NCI-H187 treated with DMSO at 0.1 percent for 48 hours (cell line): ENCODE results near the gene SMURF1.
A peak's percentile ranks its signal among the peaks of the same experiment; 100 is the strongest.
"Not testable (repeated sequence)": the region's sequence is repeated elsewhere in the genome, so short reads cannot be mapped to it uniquely, and the experiment has no call there.

Experiments used
- DNase-seq: peaks from one replicate; lab custom pipeline; 2025; lab: John Stamatoyannopoulos, UW

SMURF1 gene

GRCh38 chr7:99143853-99144672, at the start of gene SMURF1:
SMURF1 (minus strand) TSS chr7:99144108; CDS start chr7:99143780, 328 bp downstream.
- DNase-seq = no peak

DNA sequence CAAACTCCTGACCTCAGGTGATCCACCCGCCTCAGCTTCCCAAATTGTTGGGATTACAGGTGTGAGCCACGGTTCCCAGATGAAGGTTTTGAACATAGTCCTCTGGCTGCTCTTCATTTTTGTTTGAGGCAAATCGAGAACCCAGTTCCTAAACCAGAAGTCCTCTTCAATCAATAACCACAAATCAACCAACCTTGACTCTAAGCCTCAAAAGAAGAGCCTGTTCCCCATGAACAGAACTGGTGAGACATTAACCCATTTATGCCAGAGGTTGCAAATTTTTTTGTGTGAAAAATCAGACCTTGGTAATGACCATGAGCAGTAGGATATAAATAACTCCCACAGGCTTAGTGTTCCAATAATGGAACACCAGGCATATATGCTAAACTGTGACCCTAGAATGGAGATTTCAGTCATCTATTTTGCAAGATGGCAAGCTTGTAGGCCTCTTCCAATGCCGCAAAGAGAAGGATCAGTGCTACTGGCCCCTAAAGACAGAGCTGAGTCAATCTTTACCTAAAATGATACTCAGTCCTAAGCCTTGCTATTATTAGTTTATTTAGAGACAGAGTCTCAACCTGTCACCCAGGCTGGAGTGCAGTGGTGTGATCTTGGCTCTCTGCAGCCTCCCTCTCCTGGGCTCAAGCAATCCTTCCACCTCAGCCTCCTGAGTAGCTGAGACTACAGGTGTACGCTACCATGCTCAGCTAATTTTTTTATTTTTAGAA, 48.1 kb upstream of the SMURF1 start:
- no peak for DNase-seq

DNA sequence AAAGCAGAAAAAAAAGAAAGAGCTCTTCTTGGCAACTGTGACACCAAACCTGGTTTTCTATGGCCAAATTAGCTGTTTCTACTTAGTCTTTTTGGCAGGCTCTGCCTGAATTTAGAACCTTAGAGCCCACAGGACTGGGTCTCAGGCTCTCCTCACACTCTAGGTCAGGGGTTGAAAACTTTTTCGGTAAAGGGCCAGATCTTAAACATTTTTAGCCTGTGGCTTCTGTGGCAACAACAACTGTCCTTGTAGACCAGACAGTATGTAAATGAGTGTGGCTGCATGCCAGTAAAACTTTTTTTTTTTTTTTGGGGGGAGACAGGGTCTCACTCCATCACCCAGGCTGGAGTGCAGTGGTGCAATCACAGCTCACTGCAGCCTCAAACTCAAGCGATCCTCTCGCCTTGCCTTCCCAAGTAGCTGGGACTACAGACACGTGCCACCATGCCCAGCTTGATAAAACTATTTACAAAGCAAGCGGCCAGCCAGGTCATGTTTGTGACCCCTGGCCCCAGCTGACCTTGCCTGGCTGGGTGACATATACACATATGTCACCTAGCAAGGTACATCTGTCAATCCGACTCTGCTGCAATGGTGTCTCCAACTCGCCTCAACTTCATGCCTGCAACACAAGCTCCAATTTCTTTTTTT, 46.6 kb upstream of the SMURF1 start:
- no peak for DNase-seq

- no peak for DNase-seq
Measured at GRCh38 chr7:99189222-99189621, 45.3 kb upstream of the SMURF1 start.

GRCh38 chr7:99188221-99188620, 44.3 kb upstream of the SMURF1 start:
- no peak for DNase-seq

DNA sequence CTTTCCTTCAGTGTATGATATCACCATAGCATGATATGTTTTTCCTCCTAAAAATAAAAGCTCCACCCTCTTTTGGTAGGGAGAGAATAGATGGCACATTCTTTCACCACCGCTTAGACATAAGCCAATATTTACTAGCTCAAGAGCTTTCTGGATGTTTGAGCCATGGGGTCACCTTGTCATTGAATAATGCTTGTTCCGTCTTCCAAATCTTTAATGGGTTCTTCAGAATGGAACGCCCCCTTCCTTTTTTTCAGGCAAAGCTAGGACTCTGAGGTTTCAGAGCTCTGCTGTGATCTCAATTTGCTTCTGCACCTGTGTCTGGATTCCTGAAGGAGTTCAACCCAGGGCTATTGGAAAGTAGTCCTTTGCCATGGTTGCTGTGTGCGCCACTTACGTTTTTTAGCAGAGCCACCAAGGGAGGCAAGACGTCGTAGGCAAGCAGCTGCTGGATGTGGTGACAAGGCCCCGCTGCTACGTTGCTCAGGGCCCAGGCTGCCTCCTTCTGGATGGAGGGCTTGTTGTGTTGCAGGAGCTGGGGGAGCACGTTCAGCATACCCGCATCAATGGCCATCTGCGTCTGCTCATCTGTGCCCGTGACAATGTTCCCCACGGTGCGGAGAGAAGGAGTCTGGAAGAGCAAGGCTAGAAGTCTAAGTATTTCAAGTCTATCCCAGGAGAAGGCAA, 40.8 kb upstream of the SMURF1 start:
- no peak for DNase-seq

DNA sequence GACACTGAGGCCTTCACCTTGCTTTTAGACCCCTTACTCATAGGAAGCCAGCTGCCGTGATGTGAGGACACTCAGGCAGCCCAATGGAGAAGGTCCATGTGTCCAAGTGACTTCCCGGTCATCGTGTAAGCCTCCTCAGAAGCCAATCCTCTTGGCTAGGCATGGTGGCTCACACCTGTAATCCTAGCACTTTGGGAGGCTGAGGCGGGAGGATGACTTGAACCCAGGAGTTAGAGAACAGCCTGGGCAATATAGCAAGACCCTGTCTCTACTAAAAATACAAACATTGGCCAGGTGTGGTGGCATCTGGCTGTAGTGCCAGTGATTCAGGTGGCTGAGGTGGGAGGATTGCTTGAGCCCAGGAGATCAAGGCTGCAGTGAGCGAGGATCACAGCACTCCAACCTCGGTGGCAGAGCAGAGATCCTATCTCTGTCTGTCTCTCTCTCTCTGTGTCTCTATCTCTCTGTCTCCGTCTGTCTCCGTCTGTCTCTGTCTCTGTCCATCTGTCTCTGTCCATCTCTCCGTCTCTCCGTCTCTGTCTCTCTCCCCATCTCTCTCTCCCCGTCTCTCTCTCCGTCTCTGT, 36.3 kb upstream of the SMURF1 start:
- no peak for DNase-seq

DNA sequence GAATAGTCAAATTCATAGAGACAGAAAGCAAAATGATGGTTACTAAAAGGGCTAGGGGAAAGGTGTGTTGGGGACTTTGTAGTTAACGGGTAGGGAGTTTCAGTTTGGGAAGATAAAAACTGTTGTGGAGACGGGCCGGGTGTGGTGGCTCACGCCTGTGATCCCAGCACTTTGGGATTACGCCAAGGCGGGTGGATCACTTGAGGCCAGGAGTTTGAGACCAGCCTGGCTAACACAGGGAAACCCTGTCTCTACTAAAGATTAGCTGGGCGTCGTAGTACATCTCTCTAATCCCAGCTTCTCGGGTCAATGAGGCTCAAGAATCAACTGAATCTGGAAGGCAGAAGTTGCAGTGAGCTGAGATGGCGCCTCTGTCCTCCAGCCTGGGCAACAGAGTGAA, 33.3 kb upstream of the SMURF1 start:
- DNase-seq = no peak

DNA sequence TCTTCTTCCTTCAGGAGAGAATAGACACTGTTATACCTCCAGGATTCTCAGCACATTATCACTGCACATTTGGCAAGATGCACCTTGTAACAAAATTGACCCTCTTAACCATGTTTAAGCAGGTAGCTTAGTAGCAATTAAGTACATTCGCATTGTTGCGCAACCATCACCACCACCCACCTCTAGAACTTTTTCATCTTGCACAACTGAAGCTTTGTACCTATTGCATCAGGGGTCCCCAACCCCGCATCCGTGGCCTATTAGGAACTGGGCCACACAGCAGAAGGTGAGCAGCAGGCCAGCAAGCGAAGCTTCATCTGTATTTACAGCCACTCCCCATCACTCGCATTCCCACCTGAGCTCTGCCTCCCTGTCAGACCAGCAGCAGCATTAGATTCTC, 29.9 kb upstream of the SMURF1 start:
- no peak for DNase-seq

GRCh38 chr7:99171731-99172130, 27.8 kb upstream of the SMURF1 start:
- DNase-seq = no peak

DNA sequence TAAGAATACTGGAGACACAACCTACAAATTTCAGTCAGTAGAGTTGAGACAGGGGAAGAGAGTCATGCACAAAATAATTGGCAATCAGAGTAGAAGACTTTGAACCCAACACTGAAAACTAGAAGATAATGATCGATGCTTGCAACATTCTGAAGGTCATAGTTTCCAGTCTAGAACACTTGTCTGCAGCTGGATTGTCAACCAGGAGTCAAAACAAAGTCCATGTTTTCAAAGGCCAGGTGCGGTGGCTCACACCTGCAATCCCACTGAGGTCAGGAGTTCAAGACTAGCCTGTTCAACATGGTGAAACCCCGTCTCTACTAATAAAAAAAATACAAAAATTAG, 26.8 kb upstream of the SMURF1 start:
- no peak for DNase-seq

DNA sequence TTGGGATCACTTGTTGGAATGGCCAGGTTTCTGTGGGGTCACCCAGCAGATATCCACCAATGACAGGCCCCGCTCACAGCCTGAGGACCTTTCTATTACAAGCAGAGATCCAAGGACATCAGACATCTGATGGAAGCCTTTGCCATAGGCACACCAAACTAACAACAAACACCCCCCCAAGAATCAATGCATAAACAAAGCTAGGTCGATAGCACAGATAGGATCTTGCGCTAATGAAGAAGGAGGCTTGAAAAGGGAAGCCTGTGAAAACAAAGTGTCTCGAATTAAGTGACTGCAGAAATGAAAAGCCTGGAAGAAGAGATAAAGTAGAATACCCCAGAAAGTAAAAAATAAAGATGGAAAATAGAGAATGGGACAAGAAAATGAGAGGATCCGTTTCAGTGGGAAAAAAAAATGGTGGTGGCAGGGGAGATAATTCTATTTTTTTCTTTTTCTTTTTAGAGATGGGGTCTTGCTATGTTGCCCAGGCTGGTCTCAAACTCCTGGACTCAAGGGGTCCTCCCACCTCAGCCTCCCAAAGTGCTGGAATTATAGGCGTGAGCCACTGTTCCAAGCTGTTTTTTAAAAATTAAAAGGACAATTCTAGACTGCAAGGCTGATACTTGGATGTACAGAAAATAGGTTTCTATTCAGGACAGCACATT, 26.3 kb upstream of the SMURF1 start:
- no peak for DNase-seq

DNA sequence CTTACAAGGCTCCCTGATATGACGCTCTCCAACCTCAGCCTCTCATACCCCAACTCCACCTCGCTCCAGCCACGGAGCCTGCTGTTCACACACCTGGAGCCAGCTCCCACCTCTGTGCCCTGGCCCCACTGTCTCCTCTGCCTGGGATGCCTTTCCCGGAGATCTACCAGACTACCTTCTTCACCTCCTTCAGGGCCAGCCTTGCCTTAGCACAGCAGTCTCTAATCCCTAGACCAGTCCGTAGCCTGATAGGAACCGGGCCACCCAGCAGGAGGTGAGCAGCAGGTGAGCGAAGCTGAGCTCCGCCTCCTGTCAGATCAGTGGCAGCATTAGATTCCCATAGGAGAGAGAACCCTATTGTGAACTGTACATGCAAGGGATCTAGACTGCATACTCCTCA, 23.2 kb upstream of the SMURF1 start:
- DNase-seq = no peak

DNA sequence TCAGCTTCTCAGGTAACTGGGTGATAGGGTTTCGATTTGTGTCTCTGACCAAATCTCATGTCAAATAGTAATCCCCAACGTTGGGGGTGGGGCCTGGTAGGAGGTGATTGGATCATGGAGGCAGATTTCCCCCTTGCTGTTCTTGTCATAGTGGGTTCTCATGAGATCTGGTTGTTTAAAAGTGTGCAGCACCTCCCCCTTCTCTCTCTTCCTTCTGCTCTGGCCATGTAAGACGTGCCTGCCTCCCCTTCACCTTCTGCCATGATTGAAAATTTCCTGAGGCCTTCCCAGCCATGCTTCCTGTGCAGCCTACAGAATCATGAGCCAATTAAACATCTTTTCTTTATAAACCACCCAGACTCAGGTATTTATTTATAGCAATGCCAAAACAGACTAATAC, 21.9 kb upstream of the SMURF1 start:
- DNase-seq = no peak

DNA sequence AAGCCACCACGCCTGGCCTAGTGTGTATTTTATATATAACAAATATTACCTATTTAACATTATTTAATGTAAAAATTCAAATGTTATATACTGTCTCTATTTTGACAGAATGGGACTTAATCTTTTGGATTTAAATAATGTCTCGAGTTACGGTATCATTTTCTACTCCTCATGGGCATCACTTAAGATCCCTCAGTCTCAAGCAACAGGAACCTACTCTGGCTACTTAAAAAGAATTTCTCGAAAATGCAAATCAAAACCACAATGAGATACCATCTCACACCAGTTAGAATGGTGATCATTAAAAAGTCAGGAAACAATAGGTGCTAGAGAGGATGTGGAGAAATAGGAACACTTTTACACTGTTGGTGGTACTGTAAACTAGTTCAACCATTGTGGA, 19.8 kb upstream of the SMURF1 start:
- not testable (repeated sequence) for DNase-seq

GRCh38 chr7:99156649-99157048, 12.7 kb upstream of the SMURF1 start:
- no peak for DNase-seq

GRCh38 chr7:99155211-99155610, 11.3 kb upstream of the SMURF1 start:
- DNase-seq = no peak

- DNase-seq = no peak
Measured at GRCh38 chr7:99146979-99147378, 3.1 kb upstream of the SMURF1 start.

DNA sequence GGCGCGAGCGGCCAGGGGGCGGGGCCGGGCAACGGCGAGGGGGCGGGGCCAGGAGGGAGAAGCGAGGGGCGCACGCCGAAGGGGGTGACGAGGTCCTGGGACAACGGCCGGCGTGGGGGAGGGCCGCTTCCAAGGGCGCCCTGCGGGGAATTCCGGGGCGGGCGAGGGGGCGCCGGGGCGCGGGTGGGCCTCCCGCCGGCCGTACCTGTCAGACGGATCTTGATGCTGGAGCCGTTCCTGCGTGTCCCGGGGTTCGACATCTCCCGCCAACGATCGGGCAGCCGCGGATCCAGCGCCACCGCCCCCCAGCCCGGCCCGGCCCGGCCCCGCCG, 421 bp downstream of the SMURF1 start:
- no peak for DNase-seq

DNA sequence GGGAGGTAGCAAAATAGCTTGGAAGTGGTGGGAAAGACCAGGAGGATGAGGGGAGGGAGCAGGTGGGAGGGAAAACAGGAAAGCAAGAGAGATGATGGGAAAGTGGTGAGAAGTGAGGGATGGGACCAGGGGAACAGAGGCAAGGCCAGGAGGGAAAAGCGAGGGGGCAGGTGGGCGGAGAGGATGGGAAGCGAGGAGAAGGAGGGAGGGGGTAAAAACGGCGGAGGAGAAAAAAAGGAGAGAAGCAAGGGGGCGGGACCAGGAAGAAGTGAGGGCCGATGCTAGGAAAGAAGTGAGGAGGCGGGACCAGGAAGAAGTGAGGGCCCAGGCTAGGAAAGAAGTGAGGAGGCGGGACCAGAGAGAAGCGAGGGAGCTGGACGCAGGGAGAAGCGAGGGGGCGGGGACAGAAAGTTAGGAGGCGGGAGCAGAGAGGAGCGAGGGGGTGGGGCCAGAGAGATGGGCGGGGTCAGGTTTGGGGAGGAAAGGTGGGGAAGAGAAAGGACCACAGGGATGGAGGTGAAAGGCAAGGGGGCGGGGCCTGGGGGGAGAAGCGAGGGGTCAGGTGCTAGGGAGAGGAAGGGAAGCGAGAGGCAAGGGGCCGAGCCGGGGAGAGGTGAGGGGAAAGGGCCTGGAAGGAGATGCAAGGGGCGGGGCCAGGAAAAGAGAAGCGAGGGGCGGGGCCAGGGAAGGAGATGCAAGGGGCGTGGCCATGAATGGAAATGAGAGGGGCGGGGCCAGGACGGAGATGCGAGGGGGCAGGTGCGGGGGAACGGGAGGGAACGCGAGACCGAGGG, 984 bp downstream of the SMURF1 start:
- peak; percentile 93 for DNase-seq
